Measurements from ENCODE around the gene CEPT1. TPM values are rescaled to one million over a fixed set of nuclear protein-coding genes. Genes with fewer than 3 reads are reported as not detected.

CEPT1 gene
- total and polyA plus RNA-seq, 9 of the 15 experiments (the other 6 are each of a cell fraction or from before 2014, with no cell fraction given) = 24.4 to 72.6 (median 42.4) TPM

- H3K4me3 ChIP-seq = no peak overlapping the region
- H3K9me1 ChIP-seq (ENCODE audit: control insufficient read depth, insufficient read depth, low read length) = no peaks in the 10 kb centered on the region
- H3K4me1 ChIP-seq (replicated peaks in 1 of 2; ENCODE audit: control insufficient read depth in 2 of 2, insufficient read depth in 2 of 2, low read length in 2 of 2) = peaks cover 0 to 10% of the 10 kb centered on the region in 2 experiments; a peak in 2 of 5 replicates
- 2% methylated on average over 6 of the region's 6 CpGs for WGBS (ENCODE audit: insufficient coverage, low coverage, missing lambda C conversion rate)
- intact Hi-C loops (cut with micrococcal nuclease) = loop anchor here (10.0 kb wide), 1 partner anchor 451 kb away; no protein-coding TSS in a partner anchor
- no peak overlapping the region for H3K27ac ChIP-seq (ENCODE audit: extremely low read depth, low read depth, low read length)
- in situ Hi-C loops (cut with MboI) = no loop called here
- ChIA-PET CTCF (ENCODE audit: low intra/inter-chr PET ratio) (no interaction called here), POLR2A (interaction anchor here (1.0 to 1.2 kb wide), 2 partner anchors 8 to 13 kb away, joined by 3 read pairs; no protein-coding TSS in a partner anchor)
- no peaks in the 10 kb centered on the region for H3K36me3 ChIP-seq (ENCODE audit: control insufficient read depth, insufficient read depth, low read length)
- H3K9ac ChIP-seq (ENCODE audit: insufficient read depth in 1 of 2, low read depth in 2 of 2, low read length in 2 of 2) = no peak overlapping the region
- no peaks in the 10 kb centered on the region for H4K20me1 ChIP-seq (replicated peaks; ENCODE audit: control insufficient read depth, insufficient read depth, low read length)
- H3K9me3 ChIP-seq (replicated peaks; ENCODE audit: control insufficient read depth, insufficient read depth, low read depth, low read length) = no peaks in the 10 kb centered on the region
- no peak overlapping the region for H2AFZ ChIP-seq (ENCODE audit: low read depth, low read length)
- H3K4me2 ChIP-seq (ENCODE audit: insufficient read depth, low read length) = no peak overlapping the region
- no TSS peak for BruUV-seq (replicated peaks)
- H3K79me2 ChIP-seq (ENCODE audit: control insufficient read depth, insufficient read depth, low read length) = no peaks in the 10 kb centered on the region
- peak in 1 of 4 experiments; percentile 23 for DNase-seq (ENCODE audit: extremely low read depth in 1 of 4, low spot score in 3 of 4)
- H3K27me3 ChIP-seq (ENCODE audit: control insufficient read depth in 2 of 2, insufficient read depth in 2 of 2, low read length in 2 of 2) = peaks cover 0 to under 1% of the 10 kb centered on the region in 2 experiments; a peak in 1 of 5 replicates
- no peak for FAIRE-seq
- no peak for ATAC-seq
- TF ChIP-seq ZNF384 (IDR thresholded peaks at IDR 0.05; ENCODE audit: low read depth, low read length) = no peak
- no peak for TF ChIP-seq ZHX1 (conservative IDR thresholded peaks at IDR 0.05; ENCODE audit: low read length)
- TF ChIP-seq, protein P1, sequence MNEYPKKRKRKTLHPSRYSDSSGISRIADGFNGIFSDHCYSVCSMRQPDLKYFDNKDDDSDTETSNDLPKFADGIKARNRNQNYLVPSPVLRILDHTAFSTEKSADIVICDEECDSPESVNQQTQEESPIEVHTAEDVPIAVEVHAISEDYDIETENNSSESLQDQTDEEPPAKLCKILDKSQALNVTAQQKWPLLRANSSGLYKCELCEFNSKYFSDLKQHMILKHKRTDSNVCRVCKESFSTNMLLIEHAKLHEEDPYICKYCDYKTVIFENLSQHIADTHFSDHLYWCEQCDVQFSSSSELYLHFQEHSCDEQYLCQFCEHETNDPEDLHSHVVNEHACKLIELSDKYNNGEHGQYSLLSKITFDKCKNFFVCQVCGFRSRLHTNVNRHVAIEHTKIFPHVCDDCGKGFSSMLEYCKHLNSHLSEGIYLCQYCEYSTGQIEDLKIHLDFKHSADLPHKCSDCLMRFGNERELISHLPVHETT (CRISPR knock-in tag; conservative IDR thresholded peaks at IDR 0.05 in 1 of 2, IDR thresholded peaks at IDR 0.05 in 1 of 2) = no peak
- TF ChIP-seq, protein P2, sequence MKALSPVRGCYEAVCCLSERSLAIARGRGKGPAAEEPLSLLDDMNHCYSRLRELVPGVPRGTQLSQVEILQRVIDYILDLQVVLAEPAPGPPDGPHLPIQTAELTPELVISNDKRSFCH (CRISPR knock-in tag; IDR thresholded peaks at IDR 0.05) = no peak
- TF ChIP-seq, protein P2 (tag; IDR thresholded peaks at IDR 0.05) = peak; percentile 67; the same call in 1 of the 2 replicates
- peak; percentile 62 for TF ChIP-seq CBFA2T3 (IDR thresholded peaks at IDR 0.05)
- no peak for TF ChIP-seq MTA3 (IDR thresholded peaks at IDR 0.05; ENCODE audit: borderline replicate concordance)
- TF ChIP-seq, protein P3, sequence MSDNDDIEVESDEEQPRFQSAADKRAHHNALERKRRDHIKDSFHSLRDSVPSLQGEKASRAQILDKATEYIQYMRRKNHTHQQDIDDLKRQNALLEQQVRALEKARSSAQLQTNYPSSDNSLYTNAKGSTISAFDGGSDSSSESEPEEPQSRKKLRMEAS (CRISPR knock-in tag; IDR thresholded peaks at IDR 0.05) = no peak
- TF ChIP-seq ARID1B (IDR thresholded peaks at IDR 0.05) = no peak
- no peak for TF ChIP-seq POLR3A (IDR thresholded peaks at IDR 0.05; ENCODE audit: borderline replicate concordance, extremely low read depth, insufficient read depth, insufficient read length)
- no peak for TF ChIP-seq KDM2B (CRISPR knock-in tag; IDR thresholded peaks at IDR 0.05)
- TF ChIP-seq NR2C1 (IDR thresholded peaks at IDR 0.05) = no peak
- no peak for TF ChIP-seq NR2C1 (tag; IDR thresholded peaks at IDR 0.05)
- TF ChIP-seq ZNF717 (CRISPR knock-in tag; IDR thresholded peaks at IDR 0.05) = no peak
- no peak for TF ChIP-seq ZNF512 (tag; IDR thresholded peaks at IDR 0.05)
- no peak for TF ChIP-seq BRD4 (IDR thresholded peaks at IDR 0.05)
Observed at GRCh38 chr1:111214074-111214801, 74.2 kb downstream of the CEPT1 start.

Measured in K562 (cell line).